HL-60 (cell line): ENCODE results near the gene TTLL1.
A peak's percentile ranks its signal among the peaks of the same experiment; 100 is the strongest.
"Not testable (repeated sequence)": the region's sequence is repeated elsewhere in the genome, so short reads cannot be mapped to it uniquely, and the experiment has no call there.

Experiments used
- DNase-seq, 2 experiments: peaks; one replicate each; pipeline ENCODE4 v3.0.0-alpha.2; 2010 to 2020; ENCODE audit warnings: low read depth in 1 of 2, low spot score in 1 of 2
- H3K27ac ChIP-seq: fragments of 250-450 bp; sonication (Bioruptor Pico); replicated peaks from 2 replicates; pipeline ENCODE4 v1.5.1; 2020; ENCODE audit warnings: mild to moderate bottlenecking, moderate library complexity
- H3K27me3 ChIP-seq: fragments of 250-450 bp; sonication (Bioruptor Pico); 2 replicates; pipeline ENCODE4 v1.5.1; 2021; ENCODE audit warnings: mild to moderate bottlenecking, moderate library complexity; ENCODE audit not compliant: insufficient read depth, poor library complexity, severe bottlenecking
- H3K4me3 ChIP-seq: replicated peaks from 2 replicates; pipeline ENCODE4 v1.5.1; 2011; ENCODE audit warnings: mild to moderate bottlenecking, control low read depth, low read length; ENCODE audit not compliant: insufficient read depth
- GABPA ChIP-seq: IDR thresholded peaks from 2 replicates; pipeline ENCODE4 v1.6.1; 2012; ENCODE audit warnings: low read depth
- POLR2AphosphoS5 ChIP-seq: IDR thresholded peaks from 2 replicates; pipeline ENCODE4 v1.6.1; 2012; ENCODE audit warnings: low read depth
- SPI1 ChIP-seq: IDR thresholded peaks from 2 replicates; pipeline ENCODE4 v1.6.1; 2012; ENCODE audit warnings: low read depth, mild to moderate bottlenecking, borderline replicate concordance
- TF ChIP-seq, protein P1 (sequence below): IDR thresholded peaks from one replicate; pipeline ENCODE4 v1.5.1; 2011; ENCODE audit warnings: low read length, control low read depth, inconsistent platforms; ENCODE audit not compliant: insufficient read depth
- TF ChIP-seq, protein P2 (sequence below): IDR thresholded peaks from 2 replicates; pipeline ENCODE4 v1.6.1; 2012; ENCODE audit warnings: low read depth; ENCODE audit not compliant: insufficient replicate concordance

The TTLL1 gene

DNA sequence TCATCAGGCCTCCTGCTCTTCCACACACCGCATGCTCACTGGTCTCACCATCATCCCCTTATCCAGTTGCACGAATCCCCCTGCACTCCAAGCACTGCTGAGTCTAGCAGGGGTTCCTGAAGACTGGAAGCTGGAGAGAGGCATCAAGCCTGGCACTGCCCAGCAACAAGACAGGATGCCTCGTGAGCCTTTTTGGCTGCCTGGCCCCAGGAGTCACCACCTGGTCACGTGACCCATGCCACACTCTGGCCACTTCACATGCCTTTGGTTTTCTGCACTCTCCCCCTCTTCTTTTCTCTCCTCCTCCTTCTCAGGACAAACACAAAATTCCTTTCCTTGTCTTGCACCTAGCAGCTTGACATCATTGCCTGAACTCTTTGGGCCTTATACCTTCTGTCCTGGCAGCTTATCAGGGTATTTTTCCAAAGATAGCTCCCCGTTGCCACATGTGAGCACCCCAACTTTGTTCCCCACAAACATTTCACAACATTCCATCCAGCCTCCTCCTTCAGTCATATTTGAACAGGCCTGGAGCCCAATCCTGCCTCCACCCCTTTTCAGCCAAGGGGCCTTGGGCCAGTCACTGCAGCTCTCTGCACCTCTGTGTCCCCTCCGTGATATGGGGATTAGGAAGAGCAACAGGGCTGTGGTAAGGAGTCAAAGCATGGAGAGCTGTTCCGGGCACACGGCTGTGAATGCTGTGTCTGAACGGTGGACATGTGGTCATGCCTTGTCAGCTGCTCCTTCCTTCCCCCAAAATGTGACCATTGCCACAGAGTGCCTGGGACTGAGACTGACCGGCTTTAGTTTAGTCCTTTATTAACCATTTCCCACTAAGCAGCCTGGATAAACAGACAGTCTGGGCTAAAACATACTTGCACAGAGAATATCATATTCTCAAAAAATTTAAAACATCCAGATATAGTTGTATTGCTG is 71.4 kb downstream of the TTLL1 start:
- no peak for DNase-seq
- Histone ChIP-seq H3K27me3 (no peaks in the 10 kb centered on the region), H3K27ac (no peak overlapping the region), H3K4me3 (no peak overlapping the region)
- TF ChIP-seq, protein P1, sequence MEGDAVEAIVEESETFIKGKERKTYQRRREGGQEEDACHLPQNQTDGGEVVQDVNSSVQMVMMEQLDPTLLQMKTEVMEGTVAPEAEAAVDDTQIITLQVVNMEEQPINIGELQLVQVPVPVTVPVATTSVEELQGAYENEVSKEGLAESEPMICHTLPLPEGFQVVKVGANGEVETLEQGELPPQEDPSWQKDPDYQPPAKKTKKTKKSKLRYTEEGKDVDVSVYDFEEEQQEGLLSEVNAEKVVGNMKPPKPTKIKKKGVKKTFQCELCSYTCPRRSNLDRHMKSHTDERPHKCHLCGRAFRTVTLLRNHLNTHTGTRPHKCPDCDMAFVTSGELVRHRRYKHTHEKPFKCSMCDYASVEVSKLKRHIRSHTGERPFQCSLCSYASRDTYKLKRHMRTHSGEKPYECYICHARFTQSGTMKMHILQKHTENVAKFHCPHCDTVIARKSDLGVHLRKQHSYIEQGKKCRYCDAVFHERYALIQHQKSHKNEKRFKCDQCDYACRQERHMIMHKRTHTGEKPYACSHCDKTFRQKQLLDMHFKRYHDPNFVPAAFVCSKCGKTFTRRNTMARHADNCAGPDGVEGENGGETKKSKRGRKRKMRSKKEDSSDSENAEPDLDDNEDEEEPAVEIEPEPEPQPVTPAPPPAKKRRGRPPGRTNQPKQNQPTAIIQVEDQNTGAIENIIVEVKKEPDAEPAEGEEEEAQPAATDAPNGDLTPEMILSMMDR: no peak
- TF ChIP-seq GABPA (no peak), POLR2AphosphoS5 (no peak), SPI1 (no peak)
- TF ChIP-seq, protein P2, sequence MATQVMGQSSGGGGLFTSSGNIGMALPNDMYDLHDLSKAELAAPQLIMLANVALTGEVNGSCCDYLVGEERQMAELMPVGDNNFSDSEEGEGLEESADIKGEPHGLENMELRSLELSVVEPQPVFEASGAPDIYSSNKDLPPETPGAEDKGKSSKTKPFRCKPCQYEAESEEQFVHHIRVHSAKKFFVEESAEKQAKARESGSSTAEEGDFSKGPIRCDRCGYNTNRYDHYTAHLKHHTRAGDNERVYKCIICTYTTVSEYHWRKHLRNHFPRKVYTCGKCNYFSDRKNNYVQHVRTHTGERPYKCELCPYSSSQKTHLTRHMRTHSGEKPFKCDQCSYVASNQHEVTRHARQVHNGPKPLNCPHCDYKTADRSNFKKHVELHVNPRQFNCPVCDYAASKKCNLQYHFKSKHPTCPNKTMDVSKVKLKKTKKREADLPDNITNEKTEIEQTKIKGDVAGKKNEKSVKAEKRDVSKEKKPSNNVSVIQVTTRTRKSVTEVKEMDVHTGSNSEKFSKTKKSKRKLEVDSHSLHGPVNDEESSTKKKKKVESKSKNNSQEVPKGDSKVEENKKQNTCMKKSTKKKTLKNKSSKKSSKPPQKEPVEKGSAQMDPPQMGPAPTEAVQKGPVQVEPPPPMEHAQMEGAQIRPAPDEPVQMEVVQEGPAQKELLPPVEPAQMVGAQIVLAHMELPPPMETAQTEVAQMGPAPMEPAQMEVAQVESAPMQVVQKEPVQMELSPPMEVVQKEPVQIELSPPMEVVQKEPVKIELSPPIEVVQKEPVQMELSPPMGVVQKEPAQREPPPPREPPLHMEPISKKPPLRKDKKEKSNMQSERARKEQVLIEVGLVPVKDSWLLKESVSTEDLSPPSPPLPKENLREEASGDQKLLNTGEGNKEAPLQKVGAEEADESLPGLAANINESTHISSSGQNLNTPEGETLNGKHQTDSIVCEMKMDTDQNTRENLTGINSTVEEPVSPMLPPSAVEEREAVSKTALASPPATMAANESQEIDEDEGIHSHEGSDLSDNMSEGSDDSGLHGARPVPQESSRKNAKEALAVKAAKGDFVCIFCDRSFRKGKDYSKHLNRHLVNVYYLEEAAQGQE: no peak

DNA sequence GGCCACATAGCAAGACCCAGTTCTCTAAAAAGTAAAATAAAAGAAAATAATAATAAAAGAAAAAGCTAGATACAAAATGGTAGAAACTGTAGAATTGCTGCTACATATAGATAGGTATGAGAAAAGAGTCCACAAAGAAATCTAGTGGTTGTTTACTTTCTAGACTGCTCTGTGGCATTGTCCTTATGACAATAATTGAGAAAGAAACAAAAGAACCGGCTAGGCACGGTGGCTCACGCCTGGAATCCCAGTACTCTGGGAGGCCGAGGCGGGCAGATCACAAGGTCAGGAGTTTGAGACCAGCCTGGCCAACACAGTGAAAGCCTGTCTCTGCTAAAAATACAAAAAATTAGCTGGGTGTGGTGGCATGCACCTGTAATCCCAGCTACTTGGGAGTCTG is 73.0 kb downstream of the TTLL1 start:
- not testable (repeated sequence) for DNase-seq, H3K4me3 ChIP-seq, H3K27ac ChIP-seq, H3K27me3 ChIP-seq

DNA sequence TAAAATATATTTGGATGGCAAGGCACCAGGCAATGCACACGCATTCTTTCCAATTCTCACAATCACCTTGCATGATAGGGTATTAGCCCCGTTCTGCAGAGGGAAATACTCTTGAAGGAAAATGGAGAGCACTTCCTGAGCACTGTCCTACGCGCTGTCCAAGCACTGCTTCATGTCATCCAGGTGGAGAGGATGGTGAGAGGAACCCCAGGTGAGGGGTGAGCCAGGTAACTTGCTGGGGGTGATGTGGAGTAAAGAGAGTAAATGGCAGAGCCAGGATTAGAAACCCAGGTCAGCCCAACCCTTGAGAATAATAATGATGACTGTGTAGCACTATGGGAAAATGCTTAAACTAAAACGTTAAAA is 73.5 kb downstream of the TTLL1 start:
- no peak for TF ChIP-seq GABPA
- TF ChIP-seq SPI1: no peak
- TF ChIP-seq, protein P2: no peak
- TF ChIP-seq POLR2AphosphoS5: no peak
- TF ChIP-seq, protein P1: no peak
- Histone ChIP-seq H3K4me3 (peak overlapping the region; percentile 53), H3K27ac (peak overlapping the region; percentile 70), H3K27me3 (no peaks in the 10 kb centered on the region)
- DNase-seq: peak in 1 of 2 experiments; percentile 7

DNA sequence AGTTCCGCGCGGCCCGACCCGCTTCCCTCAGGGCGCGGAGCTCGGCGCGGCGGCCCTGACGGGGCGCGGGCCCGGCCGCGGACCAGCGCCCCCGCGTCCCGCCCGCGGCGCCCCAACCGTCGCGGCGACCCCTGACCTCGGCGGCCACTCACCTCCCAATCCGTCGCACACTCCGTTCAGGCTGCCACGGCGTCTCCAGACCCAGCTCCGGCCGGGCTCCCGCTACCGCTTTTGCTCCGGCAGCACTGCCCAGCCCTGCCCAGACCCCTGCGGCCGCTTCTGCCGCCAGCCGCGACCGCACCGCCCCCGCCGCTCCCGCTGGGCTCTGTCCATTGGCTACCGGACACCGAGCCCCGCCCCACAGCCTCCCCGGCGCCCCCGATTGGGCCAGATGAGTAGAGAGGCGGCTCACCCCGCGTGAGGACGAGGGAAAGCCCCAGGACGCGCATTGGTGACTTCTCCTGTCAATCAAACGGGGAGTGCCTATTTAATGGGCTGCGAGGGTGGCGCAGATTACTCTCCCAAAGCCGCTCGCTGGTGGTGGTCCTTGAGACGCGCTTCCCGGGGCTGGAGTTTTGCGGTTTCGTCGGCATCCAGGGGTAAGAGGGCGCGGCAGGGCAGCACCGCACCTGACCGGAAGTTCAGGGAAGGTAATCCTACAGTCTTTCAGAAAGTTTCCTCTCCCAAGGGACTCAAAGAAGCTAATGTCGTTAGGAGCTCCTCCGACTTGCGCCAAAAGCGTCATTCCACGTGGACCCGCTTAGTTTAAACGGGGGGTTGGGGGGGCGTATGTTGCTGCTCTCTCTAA is 74.1 kb downstream of the TTLL1 start, which contains the start of gene PACSIN2:
Gene PACSIN2 (minus strand): TSS at position 281 of the 808 bp plus-strand sequence. CDS start 103,069 bp downstream, outside the sequence.
- TF ChIP-seq GABPA (no peak), SPI1 (no peak), POLR2AphosphoS5 (peak; percentile 99)
- TF ChIP-seq, protein P2: peak; percentile 83
- Histone ChIP-seq H3K27ac (peak within 1 kb of the TSS; percentile 70), H3K4me3 (peak within 1 kb of the TSS; percentile 88), H3K27me3 (no peaks in the 10 kb centered on the region)
- DNase-seq: peak; percentile 99 to 100
